Stimulated activated CD8-positive, alpha-beta memory T cell treated with anti-CD3 and anti-CD28 coated beads, Interleukin-7, amount 100 ng/mL, for 1 hour (primary cell): ENCODE measurements around the gene TRIM17.

ENCODE experiments used
- DNase-seq, 2 donors: peaks; one replicate each; pipeline ENCODE4 v3.0.0-alpha.2; 2020; ENCODE audit warnings: low read depth in 2 of 2

Gene TRIM17

DNA sequence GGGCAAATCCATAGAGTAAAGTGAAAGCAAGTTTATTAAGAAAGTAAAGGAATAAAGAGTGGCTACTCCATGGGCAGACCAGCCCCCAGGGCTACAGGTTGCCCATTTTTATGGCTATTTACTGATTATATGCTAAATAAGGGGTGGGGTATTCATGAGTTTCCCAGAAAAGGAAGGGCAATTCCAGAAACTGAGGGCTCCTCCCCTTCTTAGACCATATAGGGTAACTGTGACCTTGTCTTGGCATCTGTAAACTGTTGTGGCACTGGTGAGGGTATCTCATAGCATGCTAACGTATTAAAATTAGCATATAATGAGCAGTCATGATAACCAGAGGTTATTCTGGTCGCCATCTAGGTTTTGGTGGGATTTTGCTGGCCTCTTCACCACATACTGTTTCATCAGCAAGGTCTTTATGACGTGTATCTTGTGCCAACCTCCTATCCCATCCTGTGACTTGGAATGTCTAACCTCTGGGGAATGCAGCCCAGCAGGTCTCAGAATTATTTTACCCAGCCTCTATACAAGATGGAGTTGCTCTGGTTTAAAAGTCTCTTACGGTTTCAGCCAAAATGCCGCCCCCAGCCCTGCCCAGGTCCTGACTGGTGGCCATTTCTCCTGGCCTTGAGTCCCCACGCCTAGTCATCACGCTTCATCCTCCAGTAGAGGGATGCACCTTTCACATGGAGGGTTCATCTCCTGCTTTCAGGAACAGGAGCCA is 982 bp upstream of the TRIM17 start:
- no peak for DNase-seq

DNA sequence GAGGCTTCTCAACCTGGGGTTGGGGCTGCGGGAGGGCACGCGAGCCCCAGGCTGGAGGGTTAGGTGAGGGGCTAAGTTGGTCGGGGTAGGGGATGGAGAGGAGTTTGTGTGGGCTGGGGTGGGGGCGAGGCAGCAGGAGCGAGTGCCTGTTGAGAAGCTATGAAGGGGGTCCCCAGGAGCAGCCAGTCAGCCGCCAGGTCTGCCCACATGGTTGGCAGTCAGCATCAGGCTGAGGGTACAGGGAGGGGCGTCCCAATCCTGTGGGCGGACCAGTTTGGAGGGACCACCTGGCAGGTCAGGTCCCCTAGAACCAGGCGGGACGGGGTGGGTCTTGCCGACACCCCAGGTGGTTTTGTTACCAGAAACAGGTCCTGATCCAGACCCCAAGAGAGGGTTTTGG is 400 bp upstream of the TRIM17 start:
- DNase-seq, result no peak

DNA sequence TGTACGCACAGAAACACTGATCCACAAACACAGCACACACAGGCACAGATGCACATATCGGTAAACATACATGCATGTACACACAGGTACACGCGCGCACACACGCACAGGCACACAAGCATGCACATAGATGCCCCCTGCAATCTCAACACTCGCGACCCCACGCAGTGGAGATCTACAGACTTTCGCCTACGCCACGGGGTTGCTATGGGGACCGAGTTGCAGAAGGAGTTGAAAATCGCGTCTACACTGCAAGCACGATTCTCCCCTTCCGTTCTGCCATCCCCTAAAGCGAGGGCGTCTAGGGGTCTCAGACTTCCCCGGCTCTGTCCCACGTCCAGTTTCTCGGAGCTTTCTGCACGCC is 826 bp downstream of the TRIM17 start:
- DNase-seq, result no peak

DNA sequence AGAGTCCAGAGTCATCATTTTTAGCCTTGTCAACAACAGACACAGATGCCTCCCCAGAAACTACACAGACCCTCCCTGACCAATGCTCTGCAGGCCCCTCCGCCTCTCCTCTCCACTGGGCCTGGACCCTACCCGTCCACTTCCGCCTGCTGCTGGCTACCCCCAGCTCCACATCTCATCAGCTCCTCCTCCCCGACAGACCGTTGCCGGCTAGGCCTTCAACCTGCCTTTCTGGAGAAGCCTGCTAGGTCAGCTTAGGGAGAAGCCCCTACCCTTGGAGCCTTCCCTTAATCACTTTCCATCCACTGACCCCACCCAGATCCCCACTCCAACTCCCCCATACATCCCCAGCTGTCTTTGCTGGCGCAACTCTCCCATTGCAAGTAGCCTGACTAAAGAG is 1.4 kb downstream of the TRIM17 start:
- DNase-seq, result no peak

DNA sequence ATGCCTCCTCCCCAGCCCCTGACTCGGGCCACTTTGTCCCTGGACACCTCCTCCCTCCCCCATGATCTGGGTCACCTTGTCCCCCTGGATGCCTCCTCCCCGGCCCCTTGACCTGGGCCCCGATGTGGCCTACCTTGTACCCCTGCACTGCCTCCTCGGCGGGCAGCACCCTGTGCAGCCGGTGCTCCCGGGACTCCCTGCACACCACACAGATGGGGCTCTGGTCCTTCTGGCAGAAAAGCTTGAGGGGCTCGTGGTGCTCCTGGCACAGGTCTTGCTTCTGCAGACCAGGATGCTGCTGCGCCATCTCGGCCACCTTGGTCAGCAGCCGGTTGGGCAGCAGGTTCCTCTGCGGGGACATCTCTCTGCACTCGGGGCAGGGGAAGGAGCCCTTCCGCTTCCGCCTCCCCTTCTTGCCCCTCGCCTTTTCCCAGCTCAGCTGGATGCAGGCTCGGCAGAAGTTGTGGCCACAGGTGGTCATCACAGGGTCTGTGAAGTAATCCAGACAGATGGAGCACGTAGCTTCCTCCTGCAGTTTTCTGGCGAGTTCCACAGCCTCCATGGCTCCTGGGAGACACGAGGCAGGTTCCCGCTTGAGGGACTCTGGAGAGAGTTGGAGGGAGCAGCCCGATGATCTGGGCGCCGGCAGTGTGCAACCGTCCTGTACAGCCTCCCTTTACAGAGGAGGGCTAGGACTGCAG is 2.0 kb downstream of the TRIM17 start:
- no peak for DNase-seq

DNA sequence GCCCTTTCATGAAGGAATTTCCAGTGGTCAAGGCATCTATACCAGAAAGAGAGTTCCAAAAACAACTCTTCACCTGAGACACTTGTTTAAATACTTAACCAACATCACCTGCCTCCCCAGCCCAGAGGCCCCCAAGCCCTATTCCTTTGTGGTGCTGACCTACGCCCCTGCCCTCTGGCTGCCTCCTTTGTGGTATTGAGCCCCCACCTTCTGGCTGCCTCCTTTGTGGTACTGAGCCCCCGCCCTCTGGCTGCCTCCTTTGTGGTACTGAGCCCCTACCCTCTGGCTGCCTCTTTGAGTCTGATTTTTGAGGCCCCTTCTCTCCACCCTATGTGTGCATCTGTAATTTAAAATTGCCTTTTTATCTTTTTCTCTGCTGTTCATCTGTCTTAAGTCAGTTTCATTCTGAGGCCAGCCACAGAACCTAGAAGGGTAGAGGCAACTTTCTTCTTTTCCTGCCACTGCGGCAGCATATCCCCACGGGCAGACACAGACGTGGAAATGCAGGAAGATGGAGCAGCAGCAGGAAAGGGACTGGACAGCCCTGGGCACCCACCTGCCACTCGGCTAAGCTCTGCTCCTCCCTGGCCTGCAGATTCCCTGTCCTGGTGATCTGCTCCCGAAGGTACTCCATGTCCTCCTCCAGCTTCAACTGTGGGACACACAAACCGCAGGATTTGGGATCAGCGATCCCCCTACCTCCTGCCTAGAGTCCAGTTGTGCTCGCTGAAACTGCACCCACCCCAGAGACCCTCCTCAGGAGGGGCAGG is 3.2 kb downstream of the TRIM17 start:
- DNase-seq, result no peak

DNA sequence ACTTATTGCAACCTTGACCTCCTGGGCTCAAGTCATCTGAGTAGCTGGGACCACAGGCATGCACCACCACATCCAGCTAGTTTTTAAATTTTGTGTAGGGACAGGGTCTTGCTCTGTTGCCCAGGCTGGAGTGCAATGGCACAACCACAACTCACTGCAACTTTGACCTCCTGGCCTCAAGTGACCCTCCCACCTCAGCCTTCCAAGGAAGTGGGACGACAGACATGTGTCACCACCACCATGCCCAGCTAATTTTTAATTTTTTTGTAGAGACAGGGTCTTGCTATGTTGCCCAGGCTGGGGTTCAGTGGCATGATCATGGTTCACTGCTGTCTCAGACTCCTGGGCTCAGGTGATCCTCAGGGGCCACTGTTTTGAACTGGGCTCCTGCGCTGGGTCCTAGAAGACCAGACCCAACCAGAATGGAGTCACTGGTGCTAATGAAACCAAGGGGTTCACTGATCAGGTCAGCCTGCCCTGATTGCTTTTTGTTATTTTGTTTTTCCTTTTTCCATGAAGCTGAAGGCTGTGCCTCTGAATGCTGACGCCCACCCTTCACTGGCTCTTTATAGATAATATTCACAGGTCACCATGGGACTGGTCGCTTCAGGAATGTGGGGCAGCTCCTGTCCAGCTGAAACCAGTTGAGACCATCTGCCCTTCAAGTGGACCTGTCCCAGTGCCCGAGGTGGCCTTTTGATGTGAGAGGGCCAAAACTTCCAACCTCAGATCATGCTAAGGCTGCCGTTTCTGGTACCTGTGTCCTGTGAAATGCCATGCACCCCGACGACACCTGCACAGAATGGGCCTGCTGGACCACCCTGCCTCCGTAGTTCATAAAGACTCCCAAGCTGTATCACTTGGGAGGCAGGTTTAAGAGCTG is 4.9 kb downstream of the TRIM17 start:
- no peak for DNase-seq

DNA sequence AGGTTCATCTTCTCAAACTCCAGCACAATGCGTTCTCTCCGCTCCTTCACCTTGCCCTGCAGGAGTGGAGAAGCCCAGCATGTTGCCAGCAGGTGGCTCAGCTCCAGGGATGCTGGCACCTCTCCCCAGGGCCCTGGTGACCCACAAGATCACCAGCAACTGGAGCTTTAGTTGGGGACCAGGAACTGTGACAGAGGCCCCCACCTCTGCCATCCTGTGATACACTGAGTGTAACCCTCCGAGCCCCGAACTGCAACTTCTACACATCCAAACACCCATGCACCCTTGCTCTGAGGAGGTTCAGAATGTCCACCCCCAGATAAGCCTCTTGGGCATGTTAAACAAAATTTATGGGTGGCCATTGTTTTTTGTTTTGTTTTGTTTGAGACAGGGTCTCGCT is 5.5 kb downstream of the TRIM17 start:
- no peak for DNase-seq

DNA sequence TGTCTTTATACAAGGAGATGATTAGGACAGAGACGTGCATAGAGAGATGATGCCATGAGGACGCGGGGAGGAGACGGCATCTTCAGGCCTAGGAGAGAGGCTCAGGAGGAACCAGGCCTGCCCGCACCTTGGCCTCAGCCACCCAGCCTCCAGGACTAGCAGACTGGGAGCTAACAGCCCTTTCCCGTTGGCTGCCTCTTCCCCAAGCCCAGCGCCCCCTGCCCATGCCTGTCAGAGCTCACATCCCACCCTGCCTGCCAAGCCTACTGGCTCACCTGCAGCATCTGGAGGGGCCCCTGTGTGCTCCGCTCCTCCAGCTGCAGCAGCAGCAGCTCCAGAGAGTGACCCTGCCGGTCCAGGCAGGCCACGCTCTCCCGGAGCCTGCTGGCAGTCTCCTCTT is 6.0 kb downstream of the TRIM17 start:
- no peak for DNase-seq

DNA sequence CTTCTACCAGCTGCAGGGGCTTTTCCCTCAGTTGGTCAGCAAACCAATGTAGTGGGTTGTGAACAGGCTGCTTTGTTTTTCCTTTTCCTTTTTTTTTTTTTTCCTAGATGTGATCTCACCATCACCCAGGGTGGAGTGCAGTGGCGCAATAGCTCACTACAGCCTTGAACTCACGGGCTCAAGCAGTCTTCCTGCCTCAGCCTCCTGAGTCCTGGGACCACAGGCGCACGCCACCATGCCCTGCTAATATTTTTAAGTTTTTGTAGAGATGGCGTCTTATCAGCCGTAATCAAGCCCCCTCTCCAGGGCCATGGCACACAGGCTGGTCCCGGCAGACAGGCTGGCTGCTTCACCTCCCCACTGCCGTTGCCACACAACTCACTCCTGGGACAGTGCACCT is 6.6 kb downstream of the TRIM17 start:
- no peak for DNase-seq

DNA sequence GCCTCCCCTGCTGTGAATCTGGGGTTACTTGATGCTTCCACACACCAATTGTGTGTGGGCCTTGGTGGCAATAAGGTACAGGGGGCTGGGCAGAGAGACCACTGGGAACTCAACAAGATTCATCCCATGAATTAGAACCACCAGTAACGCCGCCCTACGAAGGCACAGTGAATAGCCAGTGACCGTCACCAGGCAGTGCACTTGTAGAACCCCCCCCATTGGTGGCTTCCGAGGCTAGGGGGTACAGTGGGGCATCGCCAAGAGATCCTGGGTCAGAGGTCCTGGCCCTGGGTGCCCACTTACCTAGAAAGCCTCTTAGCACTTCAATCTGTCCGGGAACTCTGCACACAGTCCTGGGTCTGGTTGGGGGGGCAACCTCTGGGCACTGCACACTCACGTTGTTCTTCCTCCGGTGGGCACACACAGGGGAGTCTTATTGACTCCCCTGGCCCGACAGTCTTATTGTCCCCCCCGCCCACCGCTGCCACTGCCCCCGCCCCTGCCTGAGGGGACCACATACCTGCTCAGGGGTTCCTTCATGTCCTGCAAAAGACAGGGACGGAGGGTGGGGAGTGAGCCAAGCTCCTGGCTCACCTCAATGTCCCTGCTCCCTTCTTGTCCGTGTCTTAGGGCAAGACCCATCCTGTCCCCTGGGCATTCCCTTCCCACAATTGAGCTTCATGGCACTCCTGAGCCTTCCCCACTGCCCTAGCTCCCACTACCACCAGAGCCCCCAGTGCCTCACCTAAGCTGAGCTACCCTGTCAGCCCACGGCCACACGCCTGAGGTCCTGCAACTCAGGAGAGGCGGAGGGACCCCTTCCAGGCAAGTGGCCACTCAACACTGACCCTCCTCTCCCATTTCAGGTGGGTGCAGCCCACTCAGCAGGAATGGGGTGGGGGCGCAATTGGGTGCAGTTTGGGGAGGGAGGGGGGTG is 7.5 kb downstream of the TRIM17 start:
- DNase-seq, result no peak

DNA sequence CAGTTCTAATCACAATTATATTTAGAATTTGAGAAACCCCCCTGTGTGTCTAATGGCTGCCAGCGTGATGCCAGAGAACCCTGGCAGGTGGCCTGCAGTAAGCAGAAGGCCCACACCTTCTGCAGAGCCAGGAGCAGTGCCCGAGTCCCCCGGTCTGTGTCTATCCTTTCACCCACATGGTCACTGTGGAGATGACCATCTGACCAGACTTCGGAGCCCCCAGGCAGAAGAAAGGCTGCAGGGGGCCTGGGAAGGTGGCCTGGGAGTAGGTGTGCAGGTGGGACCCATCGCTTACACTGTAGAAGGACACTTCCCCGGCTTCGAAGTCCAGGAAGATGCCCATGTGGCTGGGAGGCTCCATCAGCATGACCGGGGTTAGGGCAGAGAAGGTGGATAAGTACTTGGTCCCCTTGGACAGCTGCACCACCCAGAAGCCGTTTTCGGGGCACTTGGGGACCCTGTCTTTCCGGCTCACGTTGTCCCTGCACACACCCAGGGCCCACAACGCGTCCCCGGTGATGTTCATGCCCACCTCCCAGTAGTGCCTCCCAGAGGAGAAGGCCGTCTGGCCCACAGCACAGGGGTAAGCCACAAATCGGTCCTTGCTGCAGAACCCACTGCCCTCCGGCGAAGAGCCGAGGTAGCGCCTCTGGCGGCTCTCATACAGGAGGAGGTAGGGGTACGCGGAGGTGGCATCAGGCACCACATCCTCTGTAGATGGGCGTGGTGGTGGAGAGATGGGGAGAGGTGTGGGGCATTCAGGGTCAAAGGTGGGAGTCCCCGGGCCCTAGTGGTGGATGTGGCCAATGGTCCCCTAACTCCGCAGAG is 8.4 kb downstream of the TRIM17 start:
- DNase-seq, result no peak

DNA sequence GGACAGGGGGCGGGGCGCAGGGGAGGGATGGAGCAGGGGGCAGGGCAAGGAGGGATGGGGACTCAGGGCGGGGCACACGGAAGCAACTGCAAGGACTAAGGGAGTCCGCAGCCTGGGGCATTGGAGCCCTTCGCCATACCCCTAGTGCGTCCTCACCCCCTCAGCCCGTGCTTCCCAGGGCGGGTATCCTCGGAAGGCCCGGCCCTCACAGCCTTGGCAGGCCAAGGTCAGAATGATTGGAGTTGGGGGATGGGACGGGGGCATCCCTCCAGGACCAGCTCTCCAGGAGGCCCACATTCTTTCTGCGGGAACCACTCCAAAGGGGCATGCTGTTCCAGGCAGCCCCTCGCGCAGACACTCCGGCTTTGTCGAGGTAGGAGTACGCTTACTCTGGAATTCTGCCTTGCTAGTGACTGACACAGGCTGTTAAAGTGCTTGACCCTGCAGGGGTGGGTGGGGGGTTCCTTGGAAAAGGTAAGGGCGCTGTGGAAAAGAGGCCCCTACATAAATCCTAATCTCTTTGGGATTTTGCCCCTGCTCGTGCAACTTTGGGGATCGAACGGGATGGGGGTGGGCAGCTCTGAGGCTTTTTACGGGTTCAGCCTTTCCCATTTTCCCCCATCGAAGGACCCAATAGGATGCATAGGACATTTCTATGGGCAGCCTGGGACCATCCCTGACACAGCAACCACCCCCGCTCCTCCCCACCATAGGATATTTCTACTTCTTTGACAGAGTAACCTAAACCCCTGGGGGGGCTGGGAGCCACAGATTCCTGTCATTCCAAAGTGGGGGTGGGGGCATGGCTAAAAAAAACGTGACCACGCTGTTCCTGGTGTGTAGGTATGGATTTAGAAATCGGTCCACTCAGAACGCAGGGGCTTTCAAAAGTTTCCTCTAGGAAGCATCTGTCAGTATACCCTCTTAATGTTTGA is 9.3 kb downstream of the TRIM17 start:
- DNase-seq, result no peak

DNA sequence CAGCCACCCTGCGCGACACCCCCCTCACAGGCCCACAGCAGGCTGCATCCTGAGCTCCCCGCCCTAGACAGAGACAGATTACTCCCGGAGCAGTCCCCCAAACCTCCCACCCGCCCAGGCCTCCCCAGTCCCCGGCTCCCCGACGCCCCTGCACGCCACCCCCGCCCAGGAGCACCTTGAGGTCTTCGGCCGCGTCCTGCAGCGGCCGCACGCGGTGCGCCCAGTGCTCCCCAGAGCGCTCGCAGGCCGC is 10.8 kb downstream of the TRIM17 start:
- no peak for DNase-seq

DNA sequence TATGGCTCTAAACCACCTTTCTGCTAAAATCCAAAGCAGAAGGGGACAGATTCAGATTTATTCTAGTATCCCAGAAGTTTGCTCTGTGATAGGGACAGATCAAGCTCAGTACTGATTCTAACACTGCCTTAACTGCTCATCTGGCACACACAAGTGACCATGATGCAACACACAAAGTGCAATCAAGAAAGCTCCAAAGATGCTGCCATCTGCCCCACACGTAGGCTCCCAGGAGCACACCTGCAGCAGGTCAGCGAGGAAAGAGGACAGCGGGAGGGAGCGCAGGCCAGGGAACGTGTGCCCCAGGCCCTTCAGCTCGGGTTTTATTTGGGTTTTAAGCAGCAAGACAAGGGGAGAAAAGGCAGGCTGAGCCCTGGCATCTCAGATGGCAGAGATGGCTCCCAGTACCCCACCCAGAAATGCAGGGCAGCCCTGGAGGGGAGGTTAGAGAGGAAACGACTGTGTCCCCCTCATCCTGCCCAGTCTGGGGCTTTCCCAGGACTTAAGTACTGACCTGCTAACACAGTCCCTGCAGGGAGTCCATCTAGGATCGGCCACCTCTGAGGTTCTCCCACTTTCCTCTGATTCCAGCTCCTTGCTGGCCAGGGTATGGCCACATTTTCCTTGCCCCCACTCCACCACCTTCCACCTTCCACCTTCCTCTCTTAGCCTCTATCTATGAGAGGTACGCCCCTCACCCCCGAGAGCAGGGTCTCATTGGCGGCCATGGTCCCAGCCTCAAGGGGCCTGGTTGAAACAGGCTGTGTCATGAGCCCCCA is 11.3 kb downstream of the TRIM17 start:
- DNase-seq, result no peak

DNA sequence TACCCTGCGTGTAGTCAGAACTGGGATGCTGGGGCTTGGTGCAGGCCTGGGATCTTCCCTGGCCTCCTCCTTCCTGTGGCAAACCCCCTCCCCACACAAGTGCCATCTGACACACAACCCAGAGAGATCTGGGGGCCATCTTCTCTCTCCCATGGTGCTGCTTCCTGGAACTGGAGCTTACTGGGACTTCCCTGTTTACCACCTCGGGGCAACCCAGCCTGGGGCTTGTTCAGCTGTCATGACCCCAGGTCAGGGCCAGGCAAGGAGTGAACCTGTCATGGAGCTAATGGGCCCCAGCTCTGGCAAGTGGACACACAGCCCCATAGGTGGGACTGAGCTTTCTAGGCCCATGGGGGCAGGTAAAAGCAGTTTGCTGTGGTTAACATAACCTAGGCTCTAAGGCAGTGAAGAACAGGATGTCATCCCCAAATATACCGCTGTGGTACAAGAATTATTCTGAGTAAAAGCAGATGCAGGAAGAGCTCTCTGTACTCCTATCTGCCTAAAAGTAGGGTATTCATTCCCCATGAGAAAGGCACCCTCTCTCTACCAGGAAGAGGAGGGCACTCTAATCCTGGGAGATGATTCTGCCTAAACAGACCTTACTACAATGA is 12.4 kb downstream of the TRIM17 start:
- DNase-seq, result no peak

DNA sequence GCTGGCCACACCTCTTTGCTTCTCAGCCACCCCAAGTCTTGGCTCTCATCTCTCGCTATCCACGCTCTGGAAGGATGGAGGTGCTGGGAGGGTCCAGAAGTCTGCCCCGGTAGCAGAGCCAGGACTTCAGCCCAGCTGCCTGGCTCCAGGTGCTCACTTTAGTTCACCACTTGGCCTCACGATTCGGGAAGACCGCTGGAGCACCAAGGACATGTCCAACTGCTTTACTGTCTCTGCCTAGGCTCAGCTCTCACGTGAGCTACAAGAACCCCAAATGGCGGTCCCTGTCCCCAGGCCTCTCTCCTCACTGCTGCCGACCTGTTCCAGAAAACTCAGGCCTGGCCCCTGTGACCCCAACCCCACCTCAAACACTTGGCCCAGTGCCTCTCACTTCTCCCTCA is 13.4 kb downstream of the TRIM17 start:
- no peak for DNase-seq

DNA sequence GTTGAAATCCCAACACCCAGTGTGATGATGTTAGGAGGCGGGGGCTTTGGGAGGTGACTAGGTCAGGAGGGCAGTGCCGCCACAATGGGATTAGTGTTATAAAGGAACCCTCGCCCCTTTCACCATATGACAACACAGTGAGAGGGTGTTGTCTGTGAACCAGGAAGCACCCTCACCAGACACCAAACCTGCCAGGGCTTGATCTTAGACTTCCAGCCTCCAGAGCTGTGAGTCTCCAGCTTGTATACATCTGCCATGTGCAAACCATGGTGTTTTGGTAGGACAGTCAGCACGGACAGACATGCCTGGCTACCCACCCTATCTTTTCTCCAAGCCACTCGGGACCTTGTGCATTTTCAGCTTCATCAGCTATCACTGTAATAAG is 14.0 kb downstream of the TRIM17 start:
- DNase-seq, result no peak
